K562 (cell line): Measurements from ENCODE around the gene ODR4. TPM values are rescaled to one million over a fixed set of nuclear protein-coding genes. Genes with fewer than 3 reads are reported as not detected.
A peak's percentile ranks its signal among the peaks of the same experiment; 100 is the strongest.

Source experiments
- ATAC-seq: fragments of 200-7000 bp; cut with Tn5 transposase; 3 replicates; pipeline ENCODE4 v1.9.1; 2020; ENCODE audit warnings: moderate library complexity
- BruUV-seq: library from RNA; stranded (reverse); fragments of 400-500 nt; replicated peaks from 2 replicates; lab custom pipeline; 2021; lab: Mats Ljungman, UMichigan
- CTCF ChIA-PET: fragments of 300-600 bp; formaldehyde crosslinking; extraction: SDS; loops from one replicate; lab custom pipeline; 2021; ENCODE audit warnings: low intra/inter-chr PET ratio; lab: Yijun Ruan, JAX
- POLR2A ChIA-PET: fragments of 300-600, 350-650 bp; sonication (Branson Sonifier 250); formaldehyde crosslinking; extraction: SDS; loops from one replicate; lab custom pipeline; 2021; ENCODE audit warnings: antibody characterized with exemption, inconsistent platforms; lab: Yijun Ruan, JAX
- DNase-seq, 4 experiments: peaks; one replicate each; pipeline versions ENCODE4 v3.0.0 to v3.0.0-alpha.2; 2011 to 2018; ENCODE audit warnings: low spot score in 3 of 4, mixed read lengths in 3 of 4; ENCODE audit errors: extremely low read depth in 1 of 4
- FAIRE-seq: peaks from 2 replicates; lab custom pipeline; 2011; peaks lifted over from hg19 to GRCh38; lab: Jason Lieb, UNC
- H2AFZ ChIP-seq: 2 replicates; pipeline ENCODE4 v1.6.0; 2011; ENCODE audit warnings: low read depth, low read length, control low read depth, inconsistent platforms
- H3K27ac ChIP-seq: fragments of 200-600 bp; 3 replicates; pipeline ENCODE4 v1.8.0; 2011; ENCODE audit warnings: low read depth, mild to moderate bottlenecking, control low read depth, inconsistent platforms, low read length, moderate library complexity, mixed read lengths; ENCODE audit errors: extremely low read depth
- H3K27me3 ChIP-seq, 2 experiments: fragments of 300-600 bp in 1 of 2; 2 replicates in 1 of 2; 3 replicates in 1 of 2; pipeline versions ENCODE4 v1.6.0 to v1.8.0; 2011; ENCODE audit warnings: inconsistent platforms in 2 of 2, low read length in 2 of 2, mild to moderate bottlenecking in 1 of 2, mixed read lengths in 1 of 2, moderate library complexity in 1 of 2; ENCODE audit not compliant: control insufficient read depth in 2 of 2, insufficient read depth in 2 of 2
- H3K36me3 ChIP-seq: fragments of 300-600 bp; 3 replicates; pipeline ENCODE4 v1.8.0; 2011; ENCODE audit warnings: mild to moderate bottlenecking, low read length, inconsistent platforms; ENCODE audit not compliant: control insufficient read depth, insufficient read depth
- H3K4me1 ChIP-seq, 2 experiments: fragments of 200-600 bp in 1 of 2; replicated peaks in 1 of 2; 2 replicates in 1 of 2; 3 replicates in 1 of 2; pipeline versions ENCODE4 v1.5.1 to v1.8.0; 2011; ENCODE audit warnings: inconsistent platforms in 2 of 2, low read length in 2 of 2, mild to moderate bottlenecking in 1 of 2, mixed read lengths in 1 of 2, moderate library complexity in 1 of 2; ENCODE audit not compliant: control insufficient read depth in 2 of 2, insufficient read depth in 2 of 2
- H3K4me2 ChIP-seq: 2 replicates; pipeline ENCODE4 v1.6.1; 2011; ENCODE audit warnings: low read length, control low read depth, inconsistent platforms, mixed read lengths; ENCODE audit not compliant: insufficient read depth
- H3K4me3 ChIP-seq: fragments of 200-600 bp; sonication (generic), shearing (Covaris generic); 2 replicates; pipeline ENCODE4 v1.5.1; 2016; ENCODE audit warnings: control low read depth, inconsistent platforms
- H3K79me2 ChIP-seq: fragments of 200-600 bp; 3 replicates; pipeline ENCODE4 v1.8.0; 2011; ENCODE audit warnings: low read length, inconsistent platforms; ENCODE audit not compliant: control insufficient read depth, insufficient read depth
- H3K9ac ChIP-seq, 2 experiments: 2 replicates each; pipeline versions ENCODE4 v1.6.0 to v1.6.1; 2011; ENCODE audit warnings: low read depth in 2 of 2, low read length in 2 of 2, control low read depth in 1 of 2, inconsistent platforms in 1 of 2, mild to moderate bottlenecking in 1 of 2, mixed read lengths in 1 of 2; ENCODE audit not compliant: insufficient read depth in 1 of 2
- H3K9me1 ChIP-seq: one replicate; pipeline ENCODE4 v1.6.0; 2011; ENCODE audit warnings: inconsistent platforms, mild to moderate bottlenecking, low read length, moderate library complexity; ENCODE audit not compliant: control insufficient read depth, insufficient read depth
- H3K9me3 ChIP-seq: replicated peaks from 2 replicates; pipeline ENCODE4 v1.5.1; 2011; ENCODE audit warnings: low read depth, low read length, inconsistent platforms; ENCODE audit not compliant: control insufficient read depth, insufficient read depth
- H4K20me1 ChIP-seq: replicated peaks from 2 replicates; pipeline ENCODE4 v1.6.1; 2011; ENCODE audit warnings: low read length, inconsistent platforms, mixed read lengths; ENCODE audit not compliant: control insufficient read depth, insufficient read depth
- ATF4 ChIP-seq: fragments of 450-650 bp; formaldehyde crosslinking; IDR thresholded peaks from 2 replicates; pipeline ENCODE4 v1.4.0; 2022; ENCODE audit warnings: mild to moderate bottlenecking, moderate library complexity
- BRD4 ChIP-seq: fragments of 200-600 bp; sonication (generic); IDR thresholded peaks from 2 replicates; pipeline ENCODE4 v1.6.1; 2017; ENCODE audit warnings: inconsistent platforms
- MYC ChIP-seq, 2 experiments: fragments of 250-450 bp in 1 of 2; sonication (Bioruptor Pico) in 1 of 2; IDR thresholded peaks; 2 replicates each; pipeline versions ENCODE4 v1.5.1 to v1.6.1; 2012 to 2021; ENCODE audit warnings: low read depth in 2 of 2, borderline replicate concordance in 1 of 2, improper control_type of control experiment in 1 of 2, low read length in 1 of 2, mild to moderate bottlenecking in 1 of 2, moderate library complexity in 1 of 2
- MYNN ChIP-seq, 2 experiments: sonication (generic); formaldehyde crosslinking in 1 of 2; IDR thresholded peaks; 2 replicates each; pipeline versions ENCODE4 v1.5.0 to v1.6.1; 2016 to 2020; ENCODE audit warnings: antibody characterized with exemption in 1 of 2, missing genetic modification reagents in 1 of 2
- NELFE ChIP-seq: IDR thresholded peaks from 2 replicates; pipeline ENCODE4 v1.6.1; 2011; ENCODE audit warnings: mild to moderate bottlenecking; ENCODE audit not compliant: insufficient read depth, insufficient read length
- NR2C1 ChIP-seq, 2 experiments: fragments of 450-650 bp; IDR thresholded peaks; 2 replicates each; pipeline ENCODE4 v1.6.1; 2017; ENCODE audit warnings: mild to moderate bottlenecking in 2 of 2, antibody characterized with exemption in 1 of 2, inconsistent platforms in 1 of 2, missing compliant biosample characterization in 1 of 2, missing genetic modification characterization in 1 of 2
- RBBP5 ChIP-seq: fragments of 200-600 bp; sonication (generic); IDR thresholded peaks from 2 replicates; pipeline ENCODE4 v1.6.1; 2012; ENCODE audit warnings: borderline replicate concordance, mild to moderate bottlenecking, low read length, control low read depth, inconsistent platforms; ENCODE audit not compliant: insufficient read depth, poor library complexity, severe bottlenecking
- WGBS: fragments of 100-300 bp; shearing (Covaris generic); methylation state at CpG from one replicate; pipeline ENCODE4 v1.1.6; 2016; ENCODE audit warnings: low coverage, mixed read lengths; ENCODE audit not compliant: insufficient coverage; ENCODE audit errors: missing lambda C conversion rate; 5-methylcytosine and 5-hydroxymethylcytosine counted together
- in situ Hi-C: fragments of 300-500 bp; cut with MboI; formaldehyde crosslinking; loops from 4 replicates; pipeline ENCODE4 v1.15.0; 2018; ENCODE audit warnings: inconsistent platforms, mixed read lengths
- intact Hi-C: fragments of 100-400 bp; cut with micrococcal nuclease; formaldehyde crosslinking; loops from 2 replicates; pipeline ENCODE4 v1.14.2; 2022
- polyA plus RNA-seq, 8 experiments: library from polyadenylated mRNA; depleted of rRNA in 4 of 8; stranded (reverse) in 5 of 8; unstranded in 3 of 8; fragments of >200 nt; fragmentation: Nextera tagmentation in 2 of 8; fragmentation: Illumina TruSeq in 1 of 8; extraction: Ambion mirVana in 2 of 8; extraction: Trizol in 1 of 8; gene quantifications; 2 replicates each; pipeline versions ENCODE4 v1.2.1 to v1.2.3, GENCODE V29; 2011 to 2014; ENCODE audit warnings: inconsistent platforms in 1 of 8, missing spikeins in 1 of 8
- total RNA-seq, 7 experiments: library from RNA; depleted of rRNA in 6 of 7; stranded (reverse); fragments of >200 nt in 6 of 7; fragmentation: Illumina TruSeq in 2 of 7; extraction: Trizol in 2 of 7; gene quantifications; 2 replicates each; pipeline versions ENCODE4 v1.2.1 to v1.2.3, GENCODE V29; 2011 to 2021; ENCODE audit warnings: low replicate concordance in 1 of 7
- TF ChIP-seq, protein P1 (sequence below): sonication (generic); formaldehyde crosslinking; IDR thresholded peaks from 2 replicates; pipeline ENCODE4 v1.9.0; 2022; ENCODE audit warnings: mild to moderate bottlenecking, missing genetic modification reagents

Gene ODR4
- total and polyA plus RNA-seq, 9 of the 15 experiments (the other 6 are each of a cell fraction or from before 2014, with no cell fraction given): 23.1 to 63.9 (median 44.1) TPM

- TF ChIP-seq, protein P1, sequence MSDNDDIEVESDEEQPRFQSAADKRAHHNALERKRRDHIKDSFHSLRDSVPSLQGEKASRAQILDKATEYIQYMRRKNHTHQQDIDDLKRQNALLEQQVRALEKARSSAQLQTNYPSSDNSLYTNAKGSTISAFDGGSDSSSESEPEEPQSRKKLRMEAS (CRISPR knock-in tag): peak; percentile 88
- peak; percentile 93; the same call in 1 of the 2 replicates for TF ChIP-seq BRD4
- peak; percentile 82 for TF ChIP-seq RBBP5
- peak; percentile 77; the same call in 1 of the 2 replicates for TF ChIP-seq MYNN (IDR thresholded peaks at IDR 0.05)
- no peak for TF ChIP-seq MYNN (CRISPR knock-in tag; IDR thresholded peaks at IDR 0.05)
- TF ChIP-seq NELFE: no peak
Observed at GRCh38 chr1:186375152-186375928, at the start of gene ODR4, which contains the start of gene TPR (continued).

- Histone ChIP-seq H3K9ac (no peak overlapping the region), H3K79me2 (no peaks in the 10 kb centered on the region), H4K20me1 (no peaks in the 10 kb centered on the region), H3K4me1 (no peaks in the 10 kb centered on the region), H3K27ac (no peak overlapping the region), H3K27me3 (no peaks in the 10 kb centered on the region), H3K4me2 (no peak overlapping the region)
- 93% methylated on average over 1 of the region's 1 CpG for WGBS
- no peak for FAIRE-seq
- DNase-seq: no peak
- no TSS peak for BruUV-seq
- TF ChIP-seq MYC (IDR thresholded peaks at IDR 0.05; ENCODE audit: low read depth, low read length): no peak
- no peak for TF ChIP-seq MYC (CRISPR knock-in tag; IDR thresholded peaks at IDR 0.05; ENCODE audit: borderline replicate concordance, low read depth)
- no peak for TF ChIP-seq NR2C1 (IDR thresholded peaks at IDR 0.05)
- no peak for TF ChIP-seq NR2C1 (tag; IDR thresholded peaks at IDR 0.05)
- no peak for TF ChIP-seq ATF4 (CRISPR knock-in tag)
- TF ChIP-seq, all 486 proteins: peak for 0
- no peak for ATAC-seq
- H3K4me3 ChIP-seq: no peak overlapping the region
- in situ Hi-C loops (no loop called here), intact Hi-C loops (loop anchor here (5.0 to 10.0 kb wide), 2 partner anchors 36 to 171 kb away; no protein-coding TSS in a partner anchor)
- H2AFZ ChIP-seq: no peak overlapping the region
- no peaks in the 10 kb centered on the region for H3K9me3 ChIP-seq
- POLR2A ChIA-PET: interaction anchor here (1.3 to 1.7 kb wide), 3 partner anchors 9 to 28 kb away, joined by 3 to 5 read pairs (median 4); no protein-coding TSS in a partner anchor
- H3K36me3 ChIP-seq: peaks cover 90% of the 10 kb centered on the region
- H3K9me1 ChIP-seq: no peaks in the 10 kb centered on the region
- CTCF ChIA-PET: interaction anchor here (0.6 kb wide), 1 partner anchor 657 kb away, joined by 4 read pairs; no protein-coding TSS in a partner anchor
Observed at GRCh38 chr1:186326009-186326408, 49.6 kb upstream of the ODR4 start.
